ENCODE results near the gene UCK1. TPM values are rescaled to one million over a fixed set of nuclear protein-coding genes. Genes with fewer than 3 reads are reported as not detected.

Gene UCK1
- polyA plus RNA-seq, 1 donor (not counting 4 experiments of a cell fraction or from before 2014, with no cell fraction given) = 15.4 TPM

DNA sequence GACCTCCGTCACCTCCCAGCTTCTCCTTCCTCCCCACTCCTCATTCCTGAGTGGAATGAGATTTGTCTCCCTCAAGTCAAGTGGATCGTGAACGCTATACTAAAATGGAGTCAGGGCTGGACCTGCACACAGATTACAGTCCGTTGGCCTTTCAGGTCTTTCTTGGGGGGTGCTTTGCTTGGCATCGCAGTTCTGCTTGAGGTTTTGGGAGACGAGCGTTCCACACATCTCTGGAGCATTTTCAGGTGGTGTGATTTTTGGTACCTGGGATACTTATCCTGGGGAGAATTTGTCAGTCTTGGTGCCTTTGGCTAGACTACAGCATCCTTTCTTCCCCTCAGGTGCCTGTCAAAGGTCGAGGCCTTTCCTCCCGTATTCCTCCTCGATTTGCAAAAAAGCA, 52.2 kb downstream of the UCK1 start:
- H3K4me3 ChIP-seq (ENCODE audit: control insufficient read depth in 2 of 3, extremely low read depth in 1 of 3, insufficient read depth in 2 of 3, low read depth in 1 of 3, low read length in 3 of 3) = no peak overlapping the region
- peaks cover 10% of the 10 kb centered on the region for H3K79me2 ChIP-seq (ENCODE audit: control insufficient read depth, insufficient read depth, low read length)
- H3K27ac ChIP-seq (ENCODE audit: control insufficient read depth, insufficient read depth, low read length) = no peak overlapping the region
- H3K9ac ChIP-seq (ENCODE audit: control insufficient read depth, extremely low read depth, insufficient read depth, low read length) = no peak overlapping the region
- dilution Hi-C loops (cut with MboI; ENCODE audit: extremely low pct_ligation_motif_present, low sequenced_read_pairs) = no loop called here
- peaks cover 4% of the 10 kb centered on the region for H3K4me1 ChIP-seq (ENCODE audit: control insufficient read depth, extremely low read depth, insufficient read depth, low read length)
- TF ChIP-seq, protein P1, sequence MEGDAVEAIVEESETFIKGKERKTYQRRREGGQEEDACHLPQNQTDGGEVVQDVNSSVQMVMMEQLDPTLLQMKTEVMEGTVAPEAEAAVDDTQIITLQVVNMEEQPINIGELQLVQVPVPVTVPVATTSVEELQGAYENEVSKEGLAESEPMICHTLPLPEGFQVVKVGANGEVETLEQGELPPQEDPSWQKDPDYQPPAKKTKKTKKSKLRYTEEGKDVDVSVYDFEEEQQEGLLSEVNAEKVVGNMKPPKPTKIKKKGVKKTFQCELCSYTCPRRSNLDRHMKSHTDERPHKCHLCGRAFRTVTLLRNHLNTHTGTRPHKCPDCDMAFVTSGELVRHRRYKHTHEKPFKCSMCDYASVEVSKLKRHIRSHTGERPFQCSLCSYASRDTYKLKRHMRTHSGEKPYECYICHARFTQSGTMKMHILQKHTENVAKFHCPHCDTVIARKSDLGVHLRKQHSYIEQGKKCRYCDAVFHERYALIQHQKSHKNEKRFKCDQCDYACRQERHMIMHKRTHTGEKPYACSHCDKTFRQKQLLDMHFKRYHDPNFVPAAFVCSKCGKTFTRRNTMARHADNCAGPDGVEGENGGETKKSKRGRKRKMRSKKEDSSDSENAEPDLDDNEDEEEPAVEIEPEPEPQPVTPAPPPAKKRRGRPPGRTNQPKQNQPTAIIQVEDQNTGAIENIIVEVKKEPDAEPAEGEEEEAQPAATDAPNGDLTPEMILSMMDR (optimal IDR thresholded peaks at IDR 0.05 in 1 of 3, IDR thresholded peaks at IDR 0.05 in 1 of 3, conservative IDR thresholded peaks at IDR 0.05 in 1 of 3; ENCODE audit: extremely low read depth in 1 of 3, insufficient read depth in 2 of 3, low read length in 3 of 3) = no peak
- no peak for TF ChIP-seq EZH2 (IDR thresholded peaks at IDR 0.05; ENCODE audit: low read length)
- H2AFZ ChIP-seq (ENCODE audit: control insufficient read depth, low read length) = no peak overlapping the region
- DNase-seq (ENCODE audit: low read depth, low spot score) = no peak
- no peaks in the 10 kb centered on the region for H3K9me3 ChIP-seq (ENCODE audit: control insufficient read depth, low read depth, low read length)
- H4K20me1 ChIP-seq (ENCODE audit: control insufficient read depth, extremely low read depth, insufficient read depth, low read length) = peaks cover 17% of the 10 kb centered on the region
- FAIRE-seq = no peak
- peaks cover 66 to 67% of the 10 kb centered on the region in 2 experiments for H3K36me3 ChIP-seq (ENCODE audit: control insufficient read depth in 2 of 2, extremely low read depth in 1 of 2, insufficient read depth in 2 of 2, low read length in 2 of 2)
- H3K4me2 ChIP-seq (ENCODE audit: control insufficient read depth, extremely low read depth, insufficient read depth, low read depth, low read length) = no peak overlapping the region
- no peaks in the 10 kb centered on the region for H3K27me3 ChIP-seq (ENCODE audit: control insufficient read depth, extremely low read depth, insufficient read depth, low read length)
- no peaks in the 10 kb centered on the region for H3K9me1 ChIP-seq (ENCODE audit: control insufficient read depth, extremely low read depth, insufficient read depth, low read length)

DNA sequence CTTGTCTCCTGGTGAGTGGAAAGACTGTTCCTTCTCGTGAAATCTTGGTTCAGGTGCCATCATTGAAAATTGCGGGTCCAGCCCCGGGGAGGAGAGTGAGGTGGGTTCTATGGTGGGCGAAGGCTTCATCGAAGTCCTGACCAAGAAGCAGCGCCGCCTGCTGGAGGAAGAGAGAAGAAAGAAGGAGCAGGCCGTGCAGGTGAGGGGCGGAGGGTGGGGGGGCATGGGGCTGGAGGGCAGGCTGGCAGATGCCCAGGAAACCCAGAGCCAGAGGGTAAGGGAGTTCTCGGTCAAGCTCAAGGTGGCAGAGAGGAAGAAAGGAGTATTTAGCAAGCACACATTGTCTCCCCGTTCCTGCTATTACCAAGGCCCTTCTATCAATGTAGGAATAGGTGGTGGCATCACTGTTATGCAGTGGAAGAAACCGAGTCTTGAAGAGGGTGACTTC, 52.6 kb downstream of the UCK1 start:
- Histone ChIP-seq H3K36me3 (ENCODE audit: control insufficient read depth in 2 of 2, extremely low read depth in 1 of 2, insufficient read depth in 2 of 2, low read length in 2 of 2) (peaks cover 63 to 66% of the 10 kb centered on the region in 2 experiments), H3K9me1 (ENCODE audit: control insufficient read depth, extremely low read depth, insufficient read depth, low read length) (no peaks in the 10 kb centered on the region), H3K79me2 (ENCODE audit: control insufficient read depth, insufficient read depth, low read length) (peaks cover 12% of the 10 kb centered on the region), H3K27me3 (ENCODE audit: control insufficient read depth, extremely low read depth, insufficient read depth, low read length) (no peaks in the 10 kb centered on the region), H2AFZ (ENCODE audit: control insufficient read depth, low read length) (no peak overlapping the region), H3K9ac (ENCODE audit: control insufficient read depth, extremely low read depth, insufficient read depth, low read length) (no peak overlapping the region), H4K20me1 (ENCODE audit: control insufficient read depth, extremely low read depth, insufficient read depth, low read length) (peaks cover 17% of the 10 kb centered on the region), H3K4me1 (ENCODE audit: control insufficient read depth, extremely low read depth, insufficient read depth, low read length) (peaks cover 4% of the 10 kb centered on the region), H3K4me3 (ENCODE audit: control insufficient read depth in 2 of 3, extremely low read depth in 1 of 3, insufficient read depth in 2 of 3, low read depth in 1 of 3, low read length in 3 of 3) (no peak overlapping the region), H3K9me3 (ENCODE audit: control insufficient read depth, low read depth, low read length) (no peaks in the 10 kb centered on the region), H3K27ac (ENCODE audit: control insufficient read depth, insufficient read depth, low read length) (no peak overlapping the region), H3K4me2 (ENCODE audit: control insufficient read depth, extremely low read depth, insufficient read depth, low read depth, low read length) (no peak overlapping the region)
- DNase-seq (ENCODE audit: low read depth, low spot score) (no peak), FAIRE-seq (no peak)
- TF ChIP-seq, protein P1 (optimal IDR thresholded peaks at IDR 0.05 in 1 of 3, IDR thresholded peaks at IDR 0.05 in 1 of 3, conservative IDR thresholded peaks at IDR 0.05 in 1 of 3; ENCODE audit: extremely low read depth in 1 of 3, insufficient read depth in 2 of 3, low read length in 3 of 3) = peak; percentile 41 to 68 (median 60)
- TF ChIP-seq EZH2 (IDR thresholded peaks at IDR 0.05; ENCODE audit: low read length) = no peak
- dilution Hi-C loops (cut with MboI; ENCODE audit: extremely low pct_ligation_motif_present, low sequenced_read_pairs) = no loop called here

Data from keratinocyte (primary cell).